Gastrocnemius medialis (tissue), 4 donors: Measurements from ENCODE around the gene WDR20.

ENCODE experiments used
- CTCF ChIP-seq, 5 experiments: fragments of 450-650 bp in 3 of 5; fragments of 200-600 bp in 2 of 5; sonication (generic) in 2 of 5; IDR thresholded peaks in 4 of 5; conservative IDR thresholded peaks in 1 of 5; 1 replicate in 4 of 5; 2 replicates in 1 of 5; pipeline ENCODE4 v1.5.1; 2016 to 2019; ENCODE audit warnings: antibody characterized with exemption in 5 of 5, mild to moderate bottlenecking in 3 of 5, moderate library complexity in 3 of 5
- POLR2A ChIP-seq, 2 donors: fragments of 450-650 bp; IDR thresholded peaks; one replicate each; pipeline ENCODE4 v1.6.1; 2017; ENCODE audit warnings: antibody characterized with exemption in 2 of 2, mild to moderate bottlenecking in 2 of 2, moderate library complexity in 2 of 2

GRCh38 chr14:102094101-102094500, 45.6 kb upstream of the WDR20 start:
- TF ChIP-seq CTCF (IDR thresholded peaks at IDR 0.05 in 4 of 5, conservative IDR thresholded peaks at IDR 0.05 in 1 of 5) (no peak), POLR2A (IDR thresholded peaks at IDR 0.05) (no peak)
